22Rv1 (cell line): Measurements from ENCODE around the gene GGA2.

Experiments
- CTCF ChIP-seq: fragments of 450-650 bp; IDR thresholded peaks from 2 replicates; pipeline ENCODE4 v1.5.1; 2017; ENCODE audit warnings: mild to moderate bottlenecking
- ZFX ChIP-seq: fragments of 450-650 bp; IDR thresholded peaks from 2 replicates; pipeline ENCODE4 v1.6.1; 2017; ENCODE audit warnings: antibody characterized with exemption, borderline replicate concordance

GRCh38 chr16:23423496-23424049, 86.7 kb downstream of the GGA2 start:
- TF ChIP-seq CTCF: no peak
- no peak for TF ChIP-seq ZFX
